Urothelium cell line (cell line): ENCODE data around the gene CDKN2C.
"Not testable (repeated sequence)": the region's sequence is repeated elsewhere in the genome, so short reads cannot be mapped to it uniquely, and the experiment has no call there.

Source experiments
- DNase-seq: peaks from one replicate; pipeline ENCODE4 v3.0.0; 2011; ENCODE audit warnings: low spot score, mixed read lengths
- FAIRE-seq: peaks from 2 replicates; lab custom pipeline; 2011; peaks lifted over from hg19 to GRCh38; lab: Jason Lieb, UNC

Gene CDKN2C

GRCh38 chr1:50978144-50978851 is 8.3 kb downstream of the CDKN2C start:
- peak; percentile 72 for DNase-seq
- no peak for FAIRE-seq

- peak; percentile 32 for DNase-seq
- FAIRE-seq: no peak
Observed at GRCh38 chr1:50978852-50979781, 9.1 kb downstream of the CDKN2C start.

- DNase-seq (no peak), FAIRE-seq (no peak)
Observed at GRCh38 chr1:50979937-50980336, 9.9 kb downstream of the CDKN2C start.

GRCh38 chr1:50980505-50980904 is 10.5 kb downstream of the CDKN2C start:
- FAIRE-seq (no peak), DNase-seq (no peak)

GRCh38 chr1:50981741-50982140 is 11.7 kb downstream of the CDKN2C start:
- FAIRE-seq (no peak), DNase-seq (no peak)

GRCh38 chr1:50982611-50983010 is 12.6 kb downstream of the CDKN2C start:
- DNase-seq (no peak), FAIRE-seq (no peak)

GRCh38 chr1:50983219-50983802 is 13.3 kb downstream of the CDKN2C start:
- DNase-seq (no peak), FAIRE-seq (no peak)

- no peak for DNase-seq
Observed at GRCh38 chr1:50985094-50985493, 15.0 kb downstream of the CDKN2C start.

GRCh38 chr1:50986653-50987052 is 16.6 kb downstream of the CDKN2C start:
- FAIRE-seq: no peak
- DNase-seq: no peak

More at GRCh38 chr1:50985094-50985493, 15.0 kb downstream of the CDKN2C start:
- FAIRE-seq: no peak

- FAIRE-seq: no peak
- DNase-seq: no peak
Observed at GRCh38 chr1:50989694-50990093, 19.6 kb downstream of the CDKN2C start.

GRCh38 chr1:50992532-50993318 is 22.7 kb downstream of the CDKN2C start:
- DNase-seq (no peak), FAIRE-seq (no peak)

GRCh38 chr1:50993645-50994044 is 23.6 kb downstream of the CDKN2C start:
- FAIRE-seq (no peak), DNase-seq (no peak)

- DNase-seq (no peak), FAIRE-seq (no peak)
Observed at GRCh38 chr1:50994997-50995396, 25.0 kb downstream of the CDKN2C start.

- DNase-seq (no peak), FAIRE-seq (no peak)
Observed at GRCh38 chr1:50995651-50996050, 25.6 kb downstream of the CDKN2C start.

- DNase-seq (no peak), FAIRE-seq (no peak)
Observed at GRCh38 chr1:50996083-50996482, 26.0 kb downstream of the CDKN2C start.

GRCh38 chr1:50999375-50999774 is 29.3 kb downstream of the CDKN2C start:
- not testable (repeated sequence) for FAIRE-seq, DNase-seq

- FAIRE-seq (no peak), DNase-seq (no peak)
Observed at GRCh38 chr1:51000160-51000559, 30.1 kb downstream of the CDKN2C start.

GRCh38 chr1:51000651-51001050 is 30.6 kb downstream of the CDKN2C start:
- FAIRE-seq: no peak

GRCh38 chr1:51002516-51002915 is 32.5 kb downstream of the CDKN2C start:
- FAIRE-seq (no peak), DNase-seq (no peak)

More at GRCh38 chr1:51000651-51001050, 30.6 kb downstream of the CDKN2C start:
- no peak for DNase-seq

GRCh38 chr1:51005549-51005948 is 35.5 kb downstream of the CDKN2C start:
- FAIRE-seq, DNase-seq: not testable (repeated sequence)

- DNase-seq (no peak), FAIRE-seq (no peak)
Observed at GRCh38 chr1:51009381-51009780, 39.3 kb downstream of the CDKN2C start.
